HCT116 (cell line): Measurements from ENCODE around the gene PKIB. TPM values are rescaled to one million over a fixed set of nuclear protein-coding genes. Genes with fewer than 3 reads are reported as not detected.

Experiments
- ATAC-seq: fragments of 200-7000 bp; cut with Tn5 transposase; 2 replicates; pipeline ENCODE4 v1.9.1; 2020; ENCODE audit warnings: mild to moderate bottlenecking, moderate library complexity
- BruUV-seq: library from RNA; stranded (reverse); fragments of 400-500 nt; replicated peaks from 2 replicates; lab custom pipeline; 2021; lab: Mats Ljungman, UMichigan
- CTCF ChIA-PET: fragments of 300-600 bp; sonication (Branson Sonifier 250); formaldehyde crosslinking; loops from one replicate; lab custom pipeline; 2021; ENCODE audit warnings: antibody characterized with exemption; lab: Charles Lee
- POLR2A ChIA-PET: fragments of 300-600, 350-600 bp; sonication (Branson Sonifier 250); formaldehyde crosslinking; loops from one replicate; lab custom pipeline; 2021; ENCODE audit warnings: antibody characterized with exemption; lab: Charles Lee
- RAD21 ChIA-PET, 2 experiments: fragments of 300-600 bp; sonication (Branson Sonifier 250); formaldehyde crosslinking; loops; one replicate each; lab custom pipeline; 2023; ENCODE audit warnings: low total read pairs in 2 of 2; ENCODE audit not compliant: uncharacterized antibody in 2 of 2, unreplicated experiment in 2 of 2, low non-redundant PET in 1 of 2; lab: Charles Lee
- DNase-seq: peaks from one replicate; pipeline ENCODE4 v3.0.0-alpha.2; 2010; ENCODE audit warnings: low read depth, low spot score
- H2AFZ ChIP-seq: fragments of 200-600 bp; shearing (Covaris generic), sonication (generic); 2 replicates; pipeline ENCODE4 v1.6.1; 2017; ENCODE audit warnings: low read depth, mixed run types, mixed read lengths, antibody characterized with exemption, low read length; ENCODE audit not compliant: poor library complexity, severe bottlenecking
- H3K27ac ChIP-seq: 2 replicates; pipeline ENCODE4 v1.5.1; 2012; ENCODE audit warnings: low read depth, low read length
- H3K27me3 ChIP-seq: fragments of 200-600 bp; sonication (generic); 2 replicates; pipeline ENCODE4 v1.6.1; 2016; ENCODE audit warnings: mixed run types, low read length, mixed read lengths; ENCODE audit not compliant: insufficient read depth
- H3K36me3 ChIP-seq, 2 experiments: fragments of 200-500 bp in 1 of 2; fragments of 200-600 bp in 1 of 2; sonication (Bioruptor generic) in 1 of 2; sonication (generic) in 1 of 2; 2 replicates each; pipeline versions ENCODE4 v1.5.1 to v1.6.1; 2014 to 2016; ENCODE audit warnings: low read length in 2 of 2, inconsistent platforms in 1 of 2, mixed read lengths in 1 of 2, mixed run types in 1 of 2; ENCODE audit not compliant: insufficient read depth in 2 of 2, control insufficient read depth in 1 of 2
- H3K4me1 ChIP-seq, 2 experiments: fragments of 200-600 bp in 1 of 2; sonication (generic) in 1 of 2; 2 replicates each; pipeline versions ENCODE4 v1.5.1 to v1.6.1; 2012 to 2017; ENCODE audit warnings: low read length in 2 of 2, inconsistent platforms in 1 of 2, mild to moderate bottlenecking in 1 of 2, mixed read lengths in 1 of 2, mixed run types in 1 of 2, moderate library complexity in 1 of 2; ENCODE audit not compliant: insufficient read depth in 2 of 2, control insufficient read depth in 1 of 2
- H3K4me2 ChIP-seq: fragments of 200-600 bp; sonication (generic); 2 replicates; pipeline ENCODE4 v1.6.1; 2017; ENCODE audit warnings: mixed run types, low read length, mixed read lengths
- H3K4me3 ChIP-seq, 2 experiments: fragments of 200-600 bp in 1 of 2; sonication (generic) in 1 of 2; replicated peaks in 1 of 2; 2 replicates each; pipeline ENCODE4 v1.5.1; 2011 to 2016; ENCODE audit warnings: low read length in 2 of 2, control low read depth in 1 of 2, low read depth in 1 of 2, mild to moderate bottlenecking in 1 of 2, mixed read lengths in 1 of 2, mixed run types in 1 of 2
- H3K79me2 ChIP-seq: fragments of 200-600 bp; sonication (generic); 2 replicates; pipeline ENCODE4 v1.6.1; 2017; ENCODE audit warnings: mild to moderate bottlenecking, mixed run types, low read length, moderate library complexity, mixed read lengths; ENCODE audit not compliant: insufficient read depth
- H3K9ac ChIP-seq: fragments of 200-600 bp; sonication (generic); 2 replicates; pipeline ENCODE4 v1.6.1; 2016; ENCODE audit warnings: low read length, mixed read lengths
- H3K9me2 ChIP-seq: fragments of 200-600 bp; sonication (generic), shearing (Covaris generic); 2 replicates; pipeline ENCODE4 v1.6.1; 2017; ENCODE audit warnings: mixed run types, mild to moderate bottlenecking, moderate library complexity; ENCODE audit not compliant: insufficient read depth
- H3K9me3 ChIP-seq, 2 experiments: fragments of 200-500 bp in 1 of 2; fragments of 200-600 bp in 1 of 2; sonication (Bioruptor generic) in 1 of 2; sonication (generic) in 1 of 2; 2 replicates each; pipeline ENCODE4 v1.6.1; 2014 to 2017; ENCODE audit warnings: low read length in 2 of 2, mixed read lengths in 2 of 2, inconsistent platforms in 1 of 2, low read depth in 1 of 2, mild to moderate bottlenecking in 1 of 2, mixed run types in 1 of 2, moderate library complexity in 1 of 2; ENCODE audit not compliant: control insufficient read depth in 1 of 2, insufficient read depth in 1 of 2
- H4K20me1 ChIP-seq: fragments of 200-600 bp; sonication (generic), shearing (Covaris generic); 2 replicates; pipeline ENCODE4 v1.6.1; 2017; ENCODE audit warnings: mixed run types, mild to moderate bottlenecking, moderate library complexity; ENCODE audit not compliant: insufficient read depth
- EGR1 ChIP-seq: IDR thresholded peaks from 2 replicates; pipeline ENCODE4 v1.6.1; 2012; ENCODE audit warnings: low read depth
- POLR2A ChIP-seq: IDR thresholded peaks from 2 replicates; pipeline ENCODE4 v1.7.0; 2011; ENCODE audit warnings: borderline replicate concordance; ENCODE audit not compliant: insufficient read depth, insufficient read length; ENCODE audit errors: extremely low read depth
- RAD21 ChIP-seq: IDR thresholded peaks from 2 replicates; pipeline ENCODE4 v1.6.1; 2012; ENCODE audit warnings: low read depth, mild to moderate bottlenecking
- SIN3A ChIP-seq: IDR thresholded peaks from 2 replicates; pipeline ENCODE4 v1.6.1; 2012; ENCODE audit warnings: low read depth
- SRF ChIP-seq: IDR thresholded peaks from 2 replicates; pipeline ENCODE4 v1.6.1; 2012; ENCODE audit warnings: low read depth
- intact Hi-C: fragments of 100-400 bp; cut with micrococcal nuclease; formaldehyde crosslinking; loops from 2 replicates; pipeline ENCODE4 v1.10.0; 2022
- total RNA-seq: library from RNA; stranded (reverse); gene quantifications from one replicate; pipeline ENCODE4 v1.2.1, GENCODE V29; 2021; ENCODE audit not compliant: unreplicated experiment
- TF ChIP-seq, protein P1 (sequence below): IDR thresholded peaks from 2 replicates; pipeline ENCODE4 v1.6.1; 2011; ENCODE audit warnings: mild to moderate bottlenecking, low read length, moderate library complexity; ENCODE audit not compliant: insufficient replicate concordance; ENCODE audit errors: extremely low read depth
- TF ChIP-seq, protein P2 (sequence below), 3 experiments: fragments of 200-600 bp in 1 of 3; sonication (generic) in 1 of 3; IDR thresholded peaks in 2 of 3; conservative IDR thresholded peaks in 1 of 3; 2 replicates each; pipeline ENCODE4 v1.5.1; 2012 to 2017; ENCODE audit warnings: low read depth in 2 of 3, low read length in 2 of 3, antibody characterized with exemption in 1 of 3, borderline replicate concordance in 1 of 3, control low read depth in 1 of 3, mild to moderate bottlenecking in 1 of 3, mixed read lengths in 1 of 3, mixed run types in 1 of 3, moderate library complexity in 1 of 3; ENCODE audit not compliant: insufficient read depth in 1 of 3

Gene PKIB
- total RNA-seq, 1 experiment from 2014 or later: 24.0 TPM

DNA sequence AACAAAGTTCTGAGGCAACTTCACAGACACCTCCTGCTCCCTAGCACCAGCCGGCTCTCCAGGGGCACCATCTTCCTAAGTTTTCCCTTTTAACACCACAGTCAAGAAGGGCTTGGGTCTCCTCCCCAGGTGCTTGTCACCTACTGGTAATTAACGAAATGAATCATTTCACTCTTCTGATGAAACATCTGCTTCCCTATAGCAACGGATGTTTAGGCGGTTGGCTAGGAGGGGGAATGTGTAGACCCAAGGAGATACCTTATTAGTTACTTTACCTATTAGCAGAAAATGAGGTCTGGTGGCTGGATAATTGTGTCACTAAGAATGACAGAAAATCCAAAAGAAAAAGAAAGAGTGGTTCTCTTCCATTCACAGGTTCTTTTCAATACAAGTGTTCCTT is 123.1 kb downstream of the PKIB start:
- Histone ChIP-seq H3K27ac (no peak overlapping the region), H3K9me3 (no peaks in the 10 kb centered on the region), H3K9ac (no peak overlapping the region), H3K79me2 (no peaks in the 10 kb centered on the region), H3K4me1 (no peaks in the 10 kb centered on the region), H4K20me1 (no peaks in the 10 kb centered on the region), H3K27me3 (no peaks in the 10 kb centered on the region), H2AFZ (no peak overlapping the region), H3K4me2 (no peak overlapping the region), H3K36me3 (no peaks in the 10 kb centered on the region), H3K9me2 (no peaks in the 10 kb centered on the region), H3K4me3 (no peak overlapping the region)
- DNase-seq: no peak
- ChIA-PET RAD21 (no interaction called here), POLR2A (no interaction called here), CTCF (interaction anchor here (1.5 to 6.0 kb wide), 2 partner anchors 106 to 136 kb away, joined by 3 to 95 read pairs; no protein-coding TSS in a partner anchor)
- intact Hi-C loops: loop anchor here (5.0 kb wide), 1 partner anchor 584 kb away; no protein-coding TSS in a partner anchor
- ATAC-seq: no peak
- TF ChIP-seq, protein P1, sequence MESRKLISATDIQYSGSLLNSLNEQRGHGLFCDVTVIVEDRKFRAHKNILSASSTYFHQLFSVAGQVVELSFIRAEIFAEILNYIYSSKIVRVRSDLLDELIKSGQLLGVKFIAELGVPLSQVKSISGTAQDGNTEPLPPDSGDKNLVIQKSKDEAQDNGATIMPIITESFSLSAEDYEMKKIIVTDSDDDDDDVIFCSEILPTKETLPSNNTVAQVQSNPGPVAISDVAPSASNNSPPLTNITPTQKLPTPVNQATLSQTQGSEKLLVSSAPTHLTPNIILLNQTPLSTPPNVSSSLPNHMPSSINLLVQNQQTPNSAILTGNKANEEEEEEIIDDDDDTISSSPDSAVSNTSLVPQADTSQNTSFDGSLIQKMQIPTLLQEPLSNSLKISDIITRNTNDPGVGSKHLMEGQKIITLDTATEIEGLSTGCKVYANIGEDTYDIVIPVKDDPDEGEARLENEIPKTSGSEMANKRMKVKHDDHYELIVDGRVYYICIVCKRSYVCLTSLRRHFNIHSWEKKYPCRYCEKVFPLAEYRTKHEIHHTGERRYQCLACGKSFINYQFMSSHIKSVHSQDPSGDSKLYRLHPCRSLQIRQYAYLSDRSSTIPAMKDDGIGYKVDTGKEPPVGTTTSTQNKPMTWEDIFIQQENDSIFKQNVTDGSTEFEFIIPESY: no peak
- no peak for TF ChIP-seq SRF
- TF ChIP-seq, protein P2, sequence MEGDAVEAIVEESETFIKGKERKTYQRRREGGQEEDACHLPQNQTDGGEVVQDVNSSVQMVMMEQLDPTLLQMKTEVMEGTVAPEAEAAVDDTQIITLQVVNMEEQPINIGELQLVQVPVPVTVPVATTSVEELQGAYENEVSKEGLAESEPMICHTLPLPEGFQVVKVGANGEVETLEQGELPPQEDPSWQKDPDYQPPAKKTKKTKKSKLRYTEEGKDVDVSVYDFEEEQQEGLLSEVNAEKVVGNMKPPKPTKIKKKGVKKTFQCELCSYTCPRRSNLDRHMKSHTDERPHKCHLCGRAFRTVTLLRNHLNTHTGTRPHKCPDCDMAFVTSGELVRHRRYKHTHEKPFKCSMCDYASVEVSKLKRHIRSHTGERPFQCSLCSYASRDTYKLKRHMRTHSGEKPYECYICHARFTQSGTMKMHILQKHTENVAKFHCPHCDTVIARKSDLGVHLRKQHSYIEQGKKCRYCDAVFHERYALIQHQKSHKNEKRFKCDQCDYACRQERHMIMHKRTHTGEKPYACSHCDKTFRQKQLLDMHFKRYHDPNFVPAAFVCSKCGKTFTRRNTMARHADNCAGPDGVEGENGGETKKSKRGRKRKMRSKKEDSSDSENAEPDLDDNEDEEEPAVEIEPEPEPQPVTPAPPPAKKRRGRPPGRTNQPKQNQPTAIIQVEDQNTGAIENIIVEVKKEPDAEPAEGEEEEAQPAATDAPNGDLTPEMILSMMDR (IDR thresholded peaks at IDR 0.05 in 2 of 3, conservative IDR thresholded peaks at IDR 0.05 in 1 of 3; ENCODE audit: borderline replicate concordance in 1 of 3, insufficient read depth in 1 of 3, low read depth in 2 of 3, low read length in 2 of 3): no peak
- TF ChIP-seq EGR1: no peak
- no peak for TF ChIP-seq RAD21
- no peak for TF ChIP-seq POLR2A
- no peak for TF ChIP-seq SIN3A
- BruUV-seq: no TSS peak
